ENCODE measurements around the gene OSBPL8.

OSBPL8 gene

GRCh38 chr12:76559400-76560085 lies at the start of gene OSBPL8:
Gene OSBPL8, minus strand, starts transcription at chr12:76559771. Its CDS starts 72,220 bp downstream, at chr12:76487551.
- peak; percentile 91 to 98 for DNase-seq (ENCODE audit: low read depth in 1 of 2, low spot score in 1 of 2)

- no peak for DNase-seq (ENCODE audit: low read depth in 1 of 2, low spot score in 1 of 2)
Measured at GRCh38 chr12:76608070-76608469, 48.5 kb upstream of the OSBPL8 start.

- no peak for DNase-seq (ENCODE audit: low read depth in 1 of 2, low spot score in 1 of 2)
Measured at GRCh38 chr12:76595056-76595455, 35.5 kb upstream of the OSBPL8 start.

GRCh38 chr12:76591476-76591875 lies 31.9 kb upstream of the OSBPL8 start:
- DNase-seq (ENCODE audit: low read depth in 1 of 2, low spot score in 1 of 2): no peak

GRCh38 chr12:76590131-76590530 lies 30.6 kb upstream of the OSBPL8 start:
- DNase-seq (ENCODE audit: low read depth in 1 of 2, low spot score in 1 of 2): no peak

- no peak for DNase-seq (ENCODE audit: low read depth in 1 of 2, low spot score in 1 of 2)
Measured at GRCh38 chr12:76588881-76589565, 29.5 kb upstream of the OSBPL8 start.

- no peak for DNase-seq (ENCODE audit: low read depth in 1 of 2, low spot score in 1 of 2)
Measured at GRCh38 chr12:76587428-76588178, 28.0 kb upstream of the OSBPL8 start.

GRCh38 chr12:76586764-76587395 lies 27.3 kb upstream of the OSBPL8 start:
- DNase-seq (ENCODE audit: low read depth in 1 of 2, low spot score in 1 of 2): no peak

GRCh38 chr12:76583301-76583700 lies 23.7 kb upstream of the OSBPL8 start:
- DNase-seq (ENCODE audit: low read depth in 1 of 2, low spot score in 1 of 2): no peak

- no peak for DNase-seq (ENCODE audit: low read depth in 1 of 2, low spot score in 1 of 2)
Measured at GRCh38 chr12:76573840-76574373, 14.3 kb upstream of the OSBPL8 start.

GRCh38 chr12:76571256-76571655 lies 11.7 kb upstream of the OSBPL8 start:
- no peak for DNase-seq (ENCODE audit: low read depth in 1 of 2, low spot score in 1 of 2)

- DNase-seq (ENCODE audit: low read depth in 1 of 2, low spot score in 1 of 2): no peak
Measured at GRCh38 chr12:76569685-76570604, 10.4 kb upstream of the OSBPL8 start.

GRCh38 chr12:76568888-76569551 lies 9.4 kb upstream of the OSBPL8 start:
- no peak for DNase-seq (ENCODE audit: low read depth in 1 of 2, low spot score in 1 of 2)

GRCh38 chr12:76568130-76568529 lies 8.6 kb upstream of the OSBPL8 start:
- no peak for DNase-seq (ENCODE audit: low read depth in 1 of 2, low spot score in 1 of 2)

- DNase-seq (ENCODE audit: low read depth in 1 of 2, low spot score in 1 of 2): no peak
Measured at GRCh38 chr12:76563061-76563460, 3.5 kb upstream of the OSBPL8 start.

GRCh38 chr12:76562130-76562529 lies 2.6 kb upstream of the OSBPL8 start:
- DNase-seq (ENCODE audit: low read depth in 1 of 2, low spot score in 1 of 2): no peak

GRCh38 chr12:76560086-76560491 lies 518 bp upstream of the OSBPL8 start:
- DNase-seq (ENCODE audit: low read depth in 1 of 2, low spot score in 1 of 2): no peak

- peak; percentile 50 to 56 for DNase-seq (ENCODE audit: low read depth in 1 of 2, low spot score in 1 of 2)
Measured at GRCh38 chr12:76558684-76559399, 729 bp downstream of the OSBPL8 start.

GRCh38 chr12:76556368-76556767 lies 3.2 kb downstream of the OSBPL8 start:
- no peak for DNase-seq (ENCODE audit: low read depth in 1 of 2, low spot score in 1 of 2)
